Endodermal cell (in vitro differentiated cells): Measurements from ENCODE around the gene METTL16. TPM values are rescaled to one million over a fixed set of nuclear protein-coding genes. Genes with fewer than 3 reads are reported as not detected.
A peak's percentile ranks its signal among the peaks of the same experiment; 100 is the strongest.

Experiments used
- DNase-seq: peaks from one replicate; pipeline ENCODE4 v3.0.0-alpha.2; 2017
- H3K27ac ChIP-seq: 2 replicates; pipeline ENCODE4 v1.5.1; 2013; ENCODE audit warnings: mild to moderate bottlenecking, low read depth, low read length, moderate library complexity
- H3K27me3 ChIP-seq: 2 replicates; pipeline ENCODE4 v1.6.1; 2013; ENCODE audit warnings: mild to moderate bottlenecking, low read length, moderate library complexity; ENCODE audit not compliant: insufficient read depth, control insufficient read depth, poor library complexity, severe bottlenecking
- H3K36me3 ChIP-seq: 2 replicates; pipeline ENCODE4 v1.7.0; 2013; ENCODE audit warnings: mild to moderate bottlenecking, low read length, moderate library complexity; ENCODE audit not compliant: control insufficient read depth, insufficient read depth
- H3K4me1 ChIP-seq: one replicate; pipeline ENCODE4 v1.7.0; 2013; ENCODE audit warnings: low read length; ENCODE audit not compliant: control insufficient read depth, insufficient read depth
- H3K4me3 ChIP-seq: 2 replicates; pipeline ENCODE4 v1.5.1; 2013; ENCODE audit warnings: mild to moderate bottlenecking, low read length, moderate library complexity
- H3K9ac ChIP-seq: 2 replicates; pipeline ENCODE4 v1.6.1; 2013; ENCODE audit warnings: mild to moderate bottlenecking, low read length, moderate library complexity; ENCODE audit not compliant: poor library complexity, severe bottlenecking; ENCODE audit errors: extremely low read depth
- H3K9me3 ChIP-seq: 2 replicates; pipeline ENCODE4 v1.6.1; 2013; ENCODE audit warnings: mild to moderate bottlenecking, low read length, moderate library complexity; ENCODE audit not compliant: control insufficient read depth
- H3K27ac Mint-ChIP-seq: 2 replicates; pipeline ENCODE4 v1.8.0; 2020; ENCODE audit warnings: mixed read lengths
- H3K27me3 Mint-ChIP-seq: 2 replicates; pipeline ENCODE4 v1.8.0; 2021; ENCODE audit warnings: mild to moderate bottlenecking, mixed read lengths; ENCODE audit not compliant: insufficient read depth
- H3K36me3 Mint-ChIP-seq: 2 replicates; pipeline ENCODE4 v1.8.0; 2020; ENCODE audit warnings: low read depth, mixed read lengths
- H3K4me1 Mint-ChIP-seq: 2 replicates; pipeline ENCODE4 v1.8.0; 2020; ENCODE audit warnings: mixed read lengths
- H3K4me3 Mint-ChIP-seq: 2 replicates; pipeline ENCODE4 v1.8.0; 2020; ENCODE audit warnings: mild to moderate bottlenecking, moderate library complexity, mixed read lengths
- H3K9me3 Mint-ChIP-seq: 2 replicates; pipeline ENCODE4 v1.8.0; 2020; ENCODE audit warnings: mild to moderate bottlenecking, mixed read lengths
- WGBS, 2 experiments: methylation state at CpG; one replicate each; pipeline versions ENCODE4 v1.1.5 to v1.1.7; 2013; ENCODE audit warnings: missing lambda C conversion rate in 2 of 2, mixed read lengths in 1 of 2; ENCODE audit not compliant: insufficient coverage in 1 of 2, insufficient read length in 1 of 2; 5-methylcytosine and 5-hydroxymethylcytosine counted together
- total RNA-seq, 2 donors: library from RNA; stranded (reverse); fragmentation: NEBNext Ultra II Directional in 1 of 2; extraction: Animal tissue kit (Norgen Biotek cat#: 25700) in 1 of 2; gene quantifications; 2 replicates in 1 of 2; 3 replicates in 1 of 2; pipeline ENCODE4 v1.2.1, GENCODE V29; 2021
- TF ChIP-seq, protein P1 (sequence below): fragments of 200-600 bp; sonication (generic); conservative IDR thresholded peaks from 2 replicates; pipeline ENCODE4 v1.5.0; 2021; ENCODE audit warnings: antibody characterized with exemption, mild to moderate bottlenecking

METTL16 gene
- total RNA-seq, 2 donors from 2014 or later, result 51.5 to 59.6 TPM

DNA sequence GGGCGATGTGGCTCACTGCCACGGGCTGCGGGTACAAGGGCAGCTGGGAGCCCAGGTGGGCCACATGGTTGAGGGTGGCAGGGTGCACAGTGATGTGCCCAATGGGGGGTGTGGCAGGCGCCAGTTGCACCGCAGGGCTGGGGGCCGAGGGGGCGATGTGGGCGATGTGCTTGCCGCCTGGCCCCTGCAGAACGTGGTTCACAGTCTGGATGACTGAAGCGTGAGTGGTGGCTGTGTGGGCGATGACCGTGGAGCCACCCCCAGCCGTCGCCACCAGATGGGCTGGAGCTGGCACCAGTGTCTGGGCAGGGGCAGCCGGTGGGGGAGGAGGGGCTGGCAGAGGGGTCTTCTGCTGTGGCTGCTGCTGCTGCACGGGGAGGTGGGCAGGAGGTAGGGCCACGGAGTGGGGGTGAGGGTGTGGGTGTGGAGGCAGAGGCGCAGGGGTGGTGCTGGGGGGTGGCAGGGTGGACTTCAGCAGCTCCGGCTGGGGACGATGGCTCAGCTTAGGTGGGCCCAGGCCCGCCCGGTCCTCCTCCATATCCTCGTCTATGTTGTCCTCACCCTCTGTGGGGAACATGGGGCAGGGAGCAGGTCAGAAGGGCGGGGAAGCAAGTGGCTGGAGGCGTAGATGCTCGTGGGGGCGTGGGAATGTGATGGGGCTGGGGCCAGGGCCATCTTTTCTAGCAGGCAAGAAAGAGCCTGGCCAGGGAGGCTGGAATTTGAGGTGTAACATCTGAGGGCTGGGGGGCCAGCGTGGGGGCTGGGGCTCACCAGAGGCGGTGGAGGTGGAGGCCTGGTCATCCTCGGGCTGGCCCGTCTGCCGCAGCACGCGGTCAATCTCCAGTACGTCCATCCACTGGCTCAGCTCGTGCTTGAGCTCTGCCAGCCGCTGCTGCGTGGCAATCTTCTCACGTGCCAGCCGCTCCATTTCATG, 124.3 kb downstream of the METTL16 start:
- no peak for DNase-seq
- Histone ChIP-seq H3K4me3 (no peak overlapping the region), H3K27me3 (no peaks in the 10 kb centered on the region), H3K27ac (no peak overlapping the region), H3K9ac (no peak overlapping the region), H3K4me1 (peaks cover 9% of the 10 kb centered on the region), H3K36me3 (peaks cover 4% of the 10 kb centered on the region), H3K9me3 (no peaks in the 10 kb centered on the region)
- H3K9me3 Mint-ChIP-seq, result no peaks in the 10 kb centered on the region
- WGBS, 2 experiments, result 91 to 95% methylated on average over 16 to 41 of the region's 41 CpGs
- TF ChIP-seq, protein P1, sequence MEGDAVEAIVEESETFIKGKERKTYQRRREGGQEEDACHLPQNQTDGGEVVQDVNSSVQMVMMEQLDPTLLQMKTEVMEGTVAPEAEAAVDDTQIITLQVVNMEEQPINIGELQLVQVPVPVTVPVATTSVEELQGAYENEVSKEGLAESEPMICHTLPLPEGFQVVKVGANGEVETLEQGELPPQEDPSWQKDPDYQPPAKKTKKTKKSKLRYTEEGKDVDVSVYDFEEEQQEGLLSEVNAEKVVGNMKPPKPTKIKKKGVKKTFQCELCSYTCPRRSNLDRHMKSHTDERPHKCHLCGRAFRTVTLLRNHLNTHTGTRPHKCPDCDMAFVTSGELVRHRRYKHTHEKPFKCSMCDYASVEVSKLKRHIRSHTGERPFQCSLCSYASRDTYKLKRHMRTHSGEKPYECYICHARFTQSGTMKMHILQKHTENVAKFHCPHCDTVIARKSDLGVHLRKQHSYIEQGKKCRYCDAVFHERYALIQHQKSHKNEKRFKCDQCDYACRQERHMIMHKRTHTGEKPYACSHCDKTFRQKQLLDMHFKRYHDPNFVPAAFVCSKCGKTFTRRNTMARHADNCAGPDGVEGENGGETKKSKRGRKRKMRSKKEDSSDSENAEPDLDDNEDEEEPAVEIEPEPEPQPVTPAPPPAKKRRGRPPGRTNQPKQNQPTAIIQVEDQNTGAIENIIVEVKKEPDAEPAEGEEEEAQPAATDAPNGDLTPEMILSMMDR, result no peak
- H3K27me3 Mint-ChIP-seq, result no peaks in the 10 kb centered on the region
- H3K27ac Mint-ChIP-seq, result no peak overlapping the region
- H3K36me3 Mint-ChIP-seq, result peaks cover 16% of the 10 kb centered on the region
- H3K4me1 Mint-ChIP-seq, result peaks cover 20% of the 10 kb centered on the region
- no peak overlapping the region for H3K4me3 Mint-ChIP-seq

DNA sequence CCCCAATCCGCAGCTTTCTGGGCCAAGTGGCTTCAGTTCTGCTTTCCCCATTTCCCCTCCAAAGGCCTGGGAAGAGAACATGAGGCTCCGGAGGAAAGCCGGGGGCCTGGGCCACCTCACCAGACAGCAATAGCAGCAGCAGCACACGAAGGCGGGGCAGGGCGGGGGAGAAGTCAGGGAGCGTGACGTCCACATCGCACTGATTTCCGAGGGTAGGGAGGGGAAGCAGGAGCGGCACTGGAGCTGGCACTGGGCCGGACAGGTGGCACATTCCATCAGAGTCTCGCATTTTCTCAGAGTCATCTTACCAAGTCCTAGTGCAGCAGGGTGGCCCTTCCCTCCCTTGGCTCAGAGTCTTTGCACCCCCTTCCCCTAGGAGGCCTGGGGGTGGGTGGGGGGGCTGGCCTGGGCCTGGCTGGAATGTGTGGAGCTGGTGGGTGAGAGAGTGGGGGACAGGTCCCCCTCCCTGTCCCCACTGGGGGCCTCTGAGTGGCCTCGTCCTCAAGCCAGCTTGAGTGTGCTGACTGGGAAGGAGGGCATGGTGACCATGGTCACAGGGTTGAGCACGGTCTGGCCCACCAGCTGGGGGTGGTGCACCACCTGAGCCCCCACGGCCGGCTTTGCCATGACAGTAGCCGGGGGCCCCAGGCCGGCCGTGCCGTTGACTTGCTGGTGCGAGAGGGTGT, 125.1 kb downstream of the METTL16 start:
- TF ChIP-seq, protein P1, result no peak
- Histone ChIP-seq H3K36me3 (peaks cover 4% of the 10 kb centered on the region), H3K27ac (no peak overlapping the region), H3K27me3 (no peaks in the 10 kb centered on the region), H3K9ac (no peak overlapping the region), H3K4me1 (peaks cover 3% of the 10 kb centered on the region), H3K4me3 (no peak overlapping the region), H3K9me3 (no peaks in the 10 kb centered on the region)
- H3K4me1 Mint-ChIP-seq, result peaks cover 13% of the 10 kb centered on the region
- no peak overlapping the region for H3K4me3 Mint-ChIP-seq
- WGBS, 2 experiments, result 92 to 95% methylated on average over 13 to 22 of the region's 22 CpGs
- peaks cover 16% of the 10 kb centered on the region for H3K36me3 Mint-ChIP-seq
- no peaks in the 10 kb centered on the region for H3K9me3 Mint-ChIP-seq
- no peaks in the 10 kb centered on the region for H3K27me3 Mint-ChIP-seq
- H3K27ac Mint-ChIP-seq, result no peak overlapping the region
- DNase-seq, result no peak

DNA sequence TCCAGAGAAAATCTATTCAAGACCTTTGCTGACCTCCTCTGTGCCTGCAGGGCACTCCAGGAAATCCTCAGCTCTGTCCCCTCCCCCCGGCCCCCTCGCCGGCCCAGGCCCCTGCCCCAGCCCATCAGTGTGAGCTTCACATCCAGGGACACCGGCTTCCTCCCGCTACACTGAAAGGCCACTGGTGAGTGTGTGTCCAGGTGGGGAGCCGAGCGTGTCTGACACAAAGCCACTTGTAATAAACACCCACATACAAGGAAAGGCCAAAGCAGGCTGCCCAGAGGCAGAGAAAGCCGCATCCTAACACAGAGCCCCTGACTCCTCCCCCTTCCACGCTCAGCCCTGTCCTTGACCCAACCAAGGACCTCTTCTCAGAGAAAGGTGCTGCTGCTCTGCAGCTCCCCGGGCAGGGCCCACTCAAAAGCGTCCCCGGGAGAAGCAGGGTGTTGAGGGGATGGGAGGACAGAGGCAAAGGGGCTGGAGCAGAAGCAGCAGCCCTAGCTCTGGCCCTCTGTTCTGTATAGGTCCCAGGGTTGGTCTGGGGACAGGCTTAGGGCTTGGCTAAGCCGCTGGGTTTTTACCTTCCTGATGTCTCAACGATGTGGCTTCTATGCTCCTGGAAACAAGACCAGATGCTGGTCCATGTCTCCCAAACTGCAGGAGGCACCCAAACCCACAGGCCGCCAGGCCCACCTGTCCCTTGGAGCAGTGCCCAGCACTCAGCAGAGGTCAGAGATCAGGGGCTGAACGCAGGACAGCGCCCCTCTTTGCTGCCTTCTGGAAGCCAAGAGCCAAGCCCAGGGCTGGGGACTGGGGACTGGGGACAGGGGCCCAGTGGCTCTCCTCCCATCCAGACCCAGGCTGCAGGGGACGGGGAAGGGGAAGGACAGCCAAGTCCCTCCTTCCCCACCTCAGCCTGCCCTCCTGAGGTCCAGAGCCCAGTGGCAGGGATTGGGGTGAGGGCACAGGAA, 126.2 kb downstream of the METTL16 start:
- no peak overlapping the region for H3K27ac Mint-ChIP-seq
- no peaks in the 10 kb centered on the region for H3K9me3 Mint-ChIP-seq
- no peak overlapping the region for H3K4me3 Mint-ChIP-seq
- peaks cover 11% of the 10 kb centered on the region for H3K4me1 Mint-ChIP-seq
- no peaks in the 10 kb centered on the region for H3K27me3 Mint-ChIP-seq
- Histone ChIP-seq H3K27me3 (no peaks in the 10 kb centered on the region), H3K4me3 (no peak overlapping the region), H3K36me3 (peaks cover 5% of the 10 kb centered on the region), H3K4me1 (peaks cover 3% of the 10 kb centered on the region), H3K9me3 (no peaks in the 10 kb centered on the region), H3K27ac (peak overlapping the region; percentile 82), H3K9ac (no peak overlapping the region)
- peaks cover 14% of the 10 kb centered on the region for H3K36me3 Mint-ChIP-seq
- TF ChIP-seq, protein P1, result no peak
- WGBS, 2 experiments, result 78 to 87% methylated on average over 4 to 18 of the region's 18 CpGs
- DNase-seq, result no peak
